Chondrocyte (in vitro differentiated cells): ENCODE data around the gene DLEU7. TPM values are rescaled to one million over a fixed set of nuclear protein-coding genes. Genes with fewer than 3 reads are reported as not detected.

Experiments
- DNase-seq: peaks from one replicate; pipeline ENCODE4 v3.0.0; 2021; ENCODE audit warnings: mixed read lengths, low spot score
- H3K27ac Mint-ChIP-seq: one replicate; pipeline ENCODE4 v1.8.0; 2021; ENCODE audit warnings: mild to moderate bottlenecking, moderate library complexity, mixed read lengths; ENCODE audit not compliant: unreplicated experiment
- H3K27me3 Mint-ChIP-seq: 2 replicates; pipeline ENCODE4 v1.8.0; 2021; ENCODE audit warnings: low read depth, mixed read lengths
- H3K36me3 Mint-ChIP-seq: 2 replicates; pipeline ENCODE4 v1.8.0; 2021; ENCODE audit warnings: low read depth, mixed read lengths
- H3K4me1 Mint-ChIP-seq: 2 replicates; pipeline ENCODE4 v1.8.0; 2021; ENCODE audit warnings: low read depth, mild to moderate bottlenecking, mixed read lengths
- H3K4me3 Mint-ChIP-seq: one replicate; pipeline ENCODE4 v1.8.0; 2021; ENCODE audit warnings: mild to moderate bottlenecking, moderate library complexity, mixed read lengths; ENCODE audit not compliant: unreplicated experiment
- H3K9me3 Mint-ChIP-seq: 2 replicates; pipeline ENCODE4 v1.8.0; 2021; ENCODE audit warnings: low read depth, mixed read lengths
- total RNA-seq: library from RNA; stranded (reverse); gene quantifications from 3 replicates; pipeline ENCODE4 v1.2.1, GENCODE V29; 2021
- TF ChIP-seq, protein P1 (sequence below): fragments of 200-600 bp; sonication (generic); IDR thresholded peaks from 2 replicates; pipeline ENCODE4 v1.5.0; 2021; ENCODE audit warnings: antibody characterized with exemption, mild to moderate bottlenecking, moderate library complexity

Gene DLEU7
- total RNA-seq, 1 donor from 2014 or later, result not detected

DNA sequence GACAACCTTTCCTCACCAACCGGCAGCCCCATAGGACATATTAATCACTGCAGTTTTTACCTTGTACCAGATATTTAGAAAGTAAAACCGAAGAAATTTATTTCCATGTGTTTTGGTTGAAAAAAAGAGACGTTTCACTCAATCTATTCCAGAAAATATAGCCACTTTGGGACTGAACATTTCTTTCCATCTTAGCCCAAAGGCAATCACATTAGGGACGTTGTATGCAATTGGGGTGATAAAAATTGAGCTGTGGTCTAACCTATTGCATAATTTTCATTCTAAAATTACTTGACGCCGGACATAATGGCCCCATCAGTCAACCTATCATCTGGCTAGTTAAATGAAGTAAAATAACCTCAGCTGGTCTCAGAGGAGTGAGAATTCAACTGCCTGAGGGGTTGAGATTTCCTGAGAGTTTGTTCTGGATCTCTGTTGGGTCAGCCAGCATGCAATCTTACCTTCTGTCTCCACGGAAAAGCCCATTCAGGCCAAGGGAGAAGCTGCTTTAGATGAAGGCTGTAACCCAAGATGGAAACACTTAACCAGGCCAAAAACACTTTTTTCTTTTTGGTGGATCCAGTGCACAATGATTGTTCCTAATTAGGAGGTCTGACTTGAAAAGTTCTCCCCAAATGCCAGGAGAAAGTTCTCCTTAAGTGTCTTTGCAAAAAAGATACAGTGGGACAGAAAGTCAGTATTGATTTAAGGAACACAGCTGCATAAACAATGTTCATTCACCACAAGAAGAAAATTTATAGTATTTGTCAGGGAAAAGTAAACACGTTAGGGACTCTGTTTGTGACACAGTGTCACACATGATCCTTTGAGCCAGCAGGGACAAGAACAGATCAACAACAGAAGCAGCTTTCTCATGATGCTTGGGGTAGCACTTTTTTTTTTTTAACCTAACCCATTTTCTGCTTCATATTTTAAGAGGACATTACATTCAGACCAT is 34.1 kb downstream of the DLEU7 start:
- no peaks in the 10 kb centered on the region for H3K4me1 Mint-ChIP-seq
- no peaks in the 10 kb centered on the region for H3K27me3 Mint-ChIP-seq
- TF ChIP-seq, protein P1, sequence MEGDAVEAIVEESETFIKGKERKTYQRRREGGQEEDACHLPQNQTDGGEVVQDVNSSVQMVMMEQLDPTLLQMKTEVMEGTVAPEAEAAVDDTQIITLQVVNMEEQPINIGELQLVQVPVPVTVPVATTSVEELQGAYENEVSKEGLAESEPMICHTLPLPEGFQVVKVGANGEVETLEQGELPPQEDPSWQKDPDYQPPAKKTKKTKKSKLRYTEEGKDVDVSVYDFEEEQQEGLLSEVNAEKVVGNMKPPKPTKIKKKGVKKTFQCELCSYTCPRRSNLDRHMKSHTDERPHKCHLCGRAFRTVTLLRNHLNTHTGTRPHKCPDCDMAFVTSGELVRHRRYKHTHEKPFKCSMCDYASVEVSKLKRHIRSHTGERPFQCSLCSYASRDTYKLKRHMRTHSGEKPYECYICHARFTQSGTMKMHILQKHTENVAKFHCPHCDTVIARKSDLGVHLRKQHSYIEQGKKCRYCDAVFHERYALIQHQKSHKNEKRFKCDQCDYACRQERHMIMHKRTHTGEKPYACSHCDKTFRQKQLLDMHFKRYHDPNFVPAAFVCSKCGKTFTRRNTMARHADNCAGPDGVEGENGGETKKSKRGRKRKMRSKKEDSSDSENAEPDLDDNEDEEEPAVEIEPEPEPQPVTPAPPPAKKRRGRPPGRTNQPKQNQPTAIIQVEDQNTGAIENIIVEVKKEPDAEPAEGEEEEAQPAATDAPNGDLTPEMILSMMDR, result no peak
- no peak overlapping the region for H3K4me3 Mint-ChIP-seq
- H3K27ac Mint-ChIP-seq, result no peak overlapping the region
- no peak for DNase-seq
- peaks cover 9% of the 10 kb centered on the region for H3K9me3 Mint-ChIP-seq
- H3K36me3 Mint-ChIP-seq, result peaks cover 1% of the 10 kb centered on the region

DNA sequence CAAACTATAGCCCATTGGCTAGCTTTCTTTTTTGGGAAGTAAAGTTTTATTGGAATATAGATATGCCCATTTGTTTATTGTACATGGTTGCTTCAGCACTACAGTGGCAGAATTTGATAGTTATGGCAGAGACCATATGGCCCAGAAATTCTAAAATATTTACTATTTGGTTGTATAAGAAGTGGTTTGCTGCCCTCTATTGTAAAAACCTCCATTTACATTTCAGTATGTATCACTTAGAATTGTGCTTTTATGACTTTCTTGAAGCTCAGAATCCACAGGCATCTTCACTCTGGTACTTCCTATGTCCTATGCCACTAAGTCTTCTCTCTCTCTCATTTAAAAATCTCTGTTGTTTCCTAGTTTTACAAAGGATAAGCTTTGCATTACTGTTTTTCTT is 37.7 kb downstream of the DLEU7 start:
- no peak for DNase-seq
- H3K27me3 Mint-ChIP-seq, result no peaks in the 10 kb centered on the region
- H3K27ac Mint-ChIP-seq, result no peak overlapping the region

DNA sequence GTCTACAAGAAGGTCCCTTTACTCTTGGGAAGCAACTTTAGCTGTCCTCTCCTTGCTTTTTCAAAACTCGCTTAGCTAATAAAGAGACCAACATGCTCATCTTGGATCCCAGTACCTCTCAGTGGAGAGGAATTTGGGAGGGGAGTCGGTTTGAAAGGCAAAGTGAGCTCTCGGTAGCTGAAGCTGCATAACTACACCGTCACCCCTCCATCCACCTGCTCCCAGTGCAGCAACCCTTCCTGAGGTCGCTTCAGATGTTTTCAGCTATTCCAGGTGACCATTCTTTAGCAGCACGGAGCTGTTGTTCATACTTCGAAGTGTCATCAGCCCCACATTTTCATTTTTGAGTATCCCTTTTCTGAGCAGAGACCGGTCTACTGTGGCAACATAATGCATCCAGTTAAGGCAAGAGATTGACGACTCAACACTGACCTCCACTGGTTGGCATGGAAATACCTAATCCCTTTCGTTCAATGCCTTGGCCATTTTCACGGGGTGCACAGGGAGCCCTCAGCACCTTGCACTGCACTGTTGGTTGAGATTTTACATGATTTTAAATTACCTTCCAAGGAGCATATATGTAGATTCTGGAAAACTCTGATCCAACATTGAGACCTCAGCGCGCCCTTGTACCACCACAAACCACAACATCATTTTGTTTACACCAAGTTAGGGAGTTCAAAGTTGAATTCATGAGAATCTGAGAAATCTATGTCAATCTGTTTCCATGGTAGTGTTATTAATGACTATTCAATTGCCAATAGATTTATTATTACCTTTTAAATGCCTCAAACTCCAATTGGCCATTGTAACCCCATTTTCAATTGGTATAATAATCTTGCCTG is 42.2 kb downstream of the DLEU7 start:
- peak overlapping the region; percentile 70 for H3K27ac Mint-ChIP-seq
- H3K4me1 Mint-ChIP-seq, result peaks cover 43% of the 10 kb centered on the region
- TF ChIP-seq, protein P1, result peak; percentile 92
- peaks cover 9% of the 10 kb centered on the region for H3K9me3 Mint-ChIP-seq
- DNase-seq, result no peak
- H3K27me3 Mint-ChIP-seq, result no peaks in the 10 kb centered on the region
- no peak overlapping the region for H3K4me3 Mint-ChIP-seq
- H3K36me3 Mint-ChIP-seq, result peaks cover 1% of the 10 kb centered on the region

More for the DNA sequence above, 37.7 kb downstream of the DLEU7 start:
- TF ChIP-seq, protein P1, result peak; percentile 57
- no peak overlapping the region for H3K4me3 Mint-ChIP-seq
- H3K4me1 Mint-ChIP-seq, result peaks cover 7% of the 10 kb centered on the region
- peaks cover 9% of the 10 kb centered on the region for H3K9me3 Mint-ChIP-seq
- peaks cover 1% of the 10 kb centered on the region for H3K36me3 Mint-ChIP-seq

DNA sequence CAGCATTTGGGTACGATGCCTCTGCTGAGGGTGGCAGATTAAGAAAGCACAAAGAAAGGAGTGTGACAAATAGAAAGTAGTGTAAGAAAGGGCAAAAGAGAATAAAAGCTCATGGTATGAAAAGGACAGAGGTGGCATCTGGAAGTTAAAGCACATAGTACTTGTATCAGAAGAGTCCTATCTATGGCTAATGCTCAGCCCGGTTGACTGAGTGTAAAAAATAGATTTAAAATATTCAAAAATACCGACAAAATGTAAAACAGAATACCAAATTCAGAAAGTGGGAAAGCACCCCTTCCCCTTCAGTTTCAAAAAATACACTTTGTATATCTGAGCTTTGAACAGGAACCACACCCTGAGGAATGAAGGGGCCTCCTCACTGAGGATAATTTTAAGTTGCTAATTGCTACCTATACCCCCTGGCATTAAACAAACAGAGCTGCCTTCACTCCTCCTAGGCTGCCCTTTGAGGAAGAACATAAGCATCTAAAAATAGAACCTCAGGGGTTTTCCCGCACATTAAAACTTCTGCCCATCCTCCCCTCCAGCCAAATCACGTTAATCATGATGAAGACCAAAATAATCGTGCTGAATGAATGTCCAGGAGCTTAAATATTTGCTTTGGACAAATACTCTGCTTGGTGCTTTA is 43.3 kb downstream of the DLEU7 start:
- no peaks in the 10 kb centered on the region for H3K36me3 Mint-ChIP-seq
- peaks cover 3% of the 10 kb centered on the region for H3K9me3 Mint-ChIP-seq
- no peaks in the 10 kb centered on the region for H3K27me3 Mint-ChIP-seq
- peaks cover 43% of the 10 kb centered on the region for H3K4me1 Mint-ChIP-seq
- TF ChIP-seq, protein P1, result no peak
- H3K27ac Mint-ChIP-seq, result peak overlapping the region; percentile 70
- H3K4me3 Mint-ChIP-seq, result no peak overlapping the region
- DNase-seq, result no peak

DNA sequence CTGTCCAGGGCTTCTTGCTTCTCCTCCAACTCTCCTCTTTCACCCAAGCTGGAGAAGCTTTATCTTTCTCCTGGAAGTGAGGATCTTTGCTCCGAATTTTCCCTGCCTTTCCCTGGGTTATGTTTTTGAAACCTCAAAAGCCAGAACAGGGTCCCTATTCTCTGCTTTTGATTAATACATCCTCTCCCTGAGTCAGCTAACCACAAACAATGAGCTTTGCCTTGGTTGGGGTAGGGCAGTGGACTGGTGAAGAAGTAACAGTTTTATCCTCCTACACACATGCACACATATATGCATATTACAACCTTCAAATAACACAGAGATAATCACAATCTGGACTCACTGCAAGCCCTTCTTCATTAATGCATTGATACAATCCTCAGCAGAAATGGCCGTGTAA is 44.6 kb downstream of the DLEU7 start:
- Mint-ChIP-seq H3K4me1 (peaks cover 43% of the 10 kb centered on the region), H3K9me3 (peaks cover under 1% of the 10 kb centered on the region), H3K36me3 (no peaks in the 10 kb centered on the region), H3K27ac (no peak overlapping the region), H3K4me3 (no peak overlapping the region), H3K27me3 (no peaks in the 10 kb centered on the region)
- DNase-seq, result no peak
- TF ChIP-seq, protein P1, result no peak
